Measurements from ENCODE around the gene GALNS. TPM values are rescaled to one million over a fixed set of nuclear protein-coding genes. Genes with fewer than 3 reads are reported as not detected.

Gene GALNS
- total and polyA plus RNA-seq, 2 donors (not counting 3 experiments of a cell fraction or from before 2014, with no cell fraction given) = 21.8 to 40.2 TPM

- no peaks in the 10 kb centered on the region for H3K27me3 ChIP-seq (ENCODE audit: control insufficient read depth in 2 of 2, insufficient read depth in 2 of 2, low read length in 2 of 2)
- TF ChIP-seq POLR2AphosphoS5 (IDR thresholded peaks at IDR 0.05; ENCODE audit: insufficient read depth, low read depth, low read length) (peak; percentile 52), MYC (IDR thresholded peaks at IDR 0.05; ENCODE audit: low read depth, low read length) (no peak), JUN (IDR thresholded peaks at IDR 0.05; ENCODE audit: borderline replicate concordance, insufficient read depth, insufficient read length, low read depth) (no peak), FOS (IDR thresholded peaks at IDR 0.05; ENCODE audit: borderline replicate concordance, insufficient read depth, low read length) (no peak), POLR2A (IDR thresholded peaks at IDR 0.05; ENCODE audit: low read depth, low read length) (peak; percentile 50), GATA2 (IDR thresholded peaks at IDR 0.05; ENCODE audit: insufficient read depth, insufficient read length, low read depth, low read length) (no peak), MAX (IDR thresholded peaks at IDR 0.05; ENCODE audit: insufficient read depth, insufficient read length) (no peak), EZH2 (IDR thresholded peaks at IDR 0.05; ENCODE audit: borderline replicate concordance, low read depth, low read length, severe bottlenecking) (no peak)
- TF ChIP-seq, protein P1, sequence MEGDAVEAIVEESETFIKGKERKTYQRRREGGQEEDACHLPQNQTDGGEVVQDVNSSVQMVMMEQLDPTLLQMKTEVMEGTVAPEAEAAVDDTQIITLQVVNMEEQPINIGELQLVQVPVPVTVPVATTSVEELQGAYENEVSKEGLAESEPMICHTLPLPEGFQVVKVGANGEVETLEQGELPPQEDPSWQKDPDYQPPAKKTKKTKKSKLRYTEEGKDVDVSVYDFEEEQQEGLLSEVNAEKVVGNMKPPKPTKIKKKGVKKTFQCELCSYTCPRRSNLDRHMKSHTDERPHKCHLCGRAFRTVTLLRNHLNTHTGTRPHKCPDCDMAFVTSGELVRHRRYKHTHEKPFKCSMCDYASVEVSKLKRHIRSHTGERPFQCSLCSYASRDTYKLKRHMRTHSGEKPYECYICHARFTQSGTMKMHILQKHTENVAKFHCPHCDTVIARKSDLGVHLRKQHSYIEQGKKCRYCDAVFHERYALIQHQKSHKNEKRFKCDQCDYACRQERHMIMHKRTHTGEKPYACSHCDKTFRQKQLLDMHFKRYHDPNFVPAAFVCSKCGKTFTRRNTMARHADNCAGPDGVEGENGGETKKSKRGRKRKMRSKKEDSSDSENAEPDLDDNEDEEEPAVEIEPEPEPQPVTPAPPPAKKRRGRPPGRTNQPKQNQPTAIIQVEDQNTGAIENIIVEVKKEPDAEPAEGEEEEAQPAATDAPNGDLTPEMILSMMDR (IDR thresholded peaks at IDR 0.05; ENCODE audit: extremely low read depth in 1 of 2, insufficient read depth in 1 of 2, low read depth in 1 of 2, low read length in 2 of 2) = no peak
- intact Hi-C loops (cut with micrococcal nuclease) (loop anchor here (1.0 to 2.0 kb wide), 2 partner anchors 20 to 73 kb away; partner anchors contain the start of genes CDT1, GALNS and TRAPPC2L), dilution Hi-C loops (cut with MboI; ENCODE audit: extremely low pct_ligation_motif_present, low sequenced_read_pairs) (no loop called here)
- no peak overlapping the region for H2AFZ ChIP-seq (ENCODE audit: low read depth, low read length)
- peaks cover 28% of the 10 kb centered on the region for H3K4me1 ChIP-seq (ENCODE audit: control insufficient read depth, extremely low read depth, insufficient read depth, low read length)
- H3K36me3 ChIP-seq (ENCODE audit: control insufficient read depth in 2 of 2, extremely low read depth in 1 of 2, insufficient read depth in 2 of 2, low read length in 2 of 2) = peaks cover 0 to 3% of the 10 kb centered on the region in 2 experiments
- no peaks in the 10 kb centered on the region for H3K9me3 ChIP-seq (replicated peaks; ENCODE audit: control insufficient read depth, insufficient read depth, low read length)
- H3K4me3 ChIP-seq (replicated peaks in 1 of 3; ENCODE audit: insufficient read depth in 1 of 3, low read depth in 1 of 3, low read length in 3 of 3) = peak overlapping the region; percentile 66 to 93 (median 66)
- CTCF ChIA-PET = interaction anchor here (0.6 to 8.2 kb wide), 16 partner anchors 9 to 384 kb away, joined by 3 to 165 read pairs (median 8); partner anchors contain the start of gene APRT
- no peaks in the 10 kb centered on the region for H4K20me1 ChIP-seq (replicated peaks; ENCODE audit: control insufficient read depth, extremely low read depth, insufficient read depth, low read length)
- peak overlapping the region; percentile 86 for H3K27ac ChIP-seq (ENCODE audit: insufficient read depth, low read depth, low read length)
- no TSS peak for BruUV-seq (replicated peaks)
- H3K79me2 ChIP-seq (ENCODE audit: control insufficient read depth, insufficient read depth, low read length) = peaks cover 60% of the 10 kb centered on the region
- H3K9me1 ChIP-seq (replicated peaks; ENCODE audit: control insufficient read depth, extremely low read depth, insufficient read depth, low read length) = no peaks in the 10 kb centered on the region
- peak overlapping the region; percentile 83 for H3K9ac ChIP-seq (replicated peaks; ENCODE audit: extremely low read depth, insufficient read depth, low read length)
- POLR2A ChIA-PET = interaction anchor here (0.7 to 2.3 kb wide), 3 partner anchors 10 to 221 kb away, joined by 3 to 7 read pairs (median 6); no protein-coding TSS in a partner anchor
- peak overlapping the region; percentile 86 for H3K4me2 ChIP-seq (ENCODE audit: insufficient read depth, low read length)
- peak; percentile 97 for FAIRE-seq
- DNase-seq (ENCODE audit: low read depth, low spot score) = peak; percentile 83
Measured at GRCh38 chr16:88783391-88784073, 73.2 kb downstream of the GALNS start.
